HAP-1 (cell line): ENCODE results near the gene RETREG1.
"Not testable (repeated sequence)": the region's sequence is repeated elsewhere in the genome, so short reads cannot be mapped to it uniquely, and the experiment has no call there.

Source experiments
- DNase-seq, 2 experiments: peaks; one replicate each; pipeline ENCODE4 v3.0.0-alpha.2; 2016 to 2020; ENCODE audit warnings: low spot score in 2 of 2
- H3K27me3 ChIP-seq: fragments of 250-450 bp; sonication (Bioruptor Pico); 2 replicates; pipeline ENCODE4 v1.5.1; 2020; ENCODE audit warnings: low read depth, mild to moderate bottlenecking, moderate library complexity
- H3K36me3 ChIP-seq: fragments of 250-450 bp; sonication (Bioruptor Pico); replicated peaks from 2 replicates; pipeline ENCODE4 v1.5.1; 2020; ENCODE audit warnings: mild to moderate bottlenecking
- H3K4me1 ChIP-seq: fragments of 250-450 bp; sonication (Bioruptor Pico); 2 replicates; pipeline ENCODE4 v1.5.1; 2020; ENCODE audit warnings: mild to moderate bottlenecking
- H3K4me3 ChIP-seq: fragments of 250-450 bp; sonication (Bioruptor Pico); 2 replicates; pipeline ENCODE4 v1.5.1; 2020; ENCODE audit warnings: mild to moderate bottlenecking, moderate library complexity
- H3K9me3 ChIP-seq: fragments of 250-450 bp; sonication (Bioruptor Pico); 2 replicates; pipeline ENCODE4 v1.5.1; 2020; ENCODE audit warnings: mild to moderate bottlenecking, moderate library complexity
- in situ Hi-C: fragments of 300-500 bp; cut with MboI; formaldehyde crosslinking; loops from 3 replicates; pipeline ENCODE4 v1.14.3; 2020; ENCODE audit warnings: low sequenced_read_pairs, inconsistent platforms, mixed read lengths

RETREG1 gene

GRCh38 chr5:16484081-16484480, 132.7 kb downstream of the RETREG1 start:
- H3K27me3 ChIP-seq, result no peaks in the 10 kb centered on the region
- in situ Hi-C loops, result loop anchor here (25.0 kb wide), 1 partner anchor 178 kb away; no protein-coding TSS in a partner anchor
- DNase-seq, result no peak
- H3K9me3 ChIP-seq, result no peaks in the 10 kb centered on the region
- H3K4me1 ChIP-seq, result no peaks in the 10 kb centered on the region
- no peak overlapping the region for H3K4me3 ChIP-seq
- H3K36me3 ChIP-seq, result no peaks in the 10 kb centered on the region

- Histone ChIP-seq H3K36me3 (no peaks in the 10 kb centered on the region), H3K4me3 (no peak overlapping the region), H3K9me3 (no peaks in the 10 kb centered on the region), H3K27me3 (no peaks in the 10 kb centered on the region), H3K4me1 (no peaks in the 10 kb centered on the region)
- in situ Hi-C loops, result loop anchor here (25.0 kb wide), 1 partner anchor 179 kb away; no protein-coding TSS in a partner anchor
- DNase-seq, result no peak
Measured at GRCh38 chr5:16483361-16483760, 133.4 kb downstream of the RETREG1 start.

GRCh38 chr5:16482891-16483290, 133.9 kb downstream of the RETREG1 start:
- no peak for DNase-seq
- Histone ChIP-seq H3K9me3 (no peaks in the 10 kb centered on the region), H3K36me3 (no peaks in the 10 kb centered on the region), H3K4me3 (no peak overlapping the region), H3K27me3 (no peaks in the 10 kb centered on the region), H3K4me1 (no peaks in the 10 kb centered on the region)
- in situ Hi-C loops, result loop anchor here (25.0 kb wide), 1 partner anchor 179 kb away; no protein-coding TSS in a partner anchor

GRCh38 chr5:16480821-16481538, 135.8 kb downstream of the RETREG1 start:
- in situ Hi-C loops, result loop anchor here (25.0 kb wide), 1 partner anchor 181 kb away; no protein-coding TSS in a partner anchor
- no peak for DNase-seq
- no peaks in the 10 kb centered on the region for H3K9me3 ChIP-seq
- no peaks in the 10 kb centered on the region for H3K4me1 ChIP-seq
- H3K27me3 ChIP-seq, result no peaks in the 10 kb centered on the region
- no peak overlapping the region for H3K4me3 ChIP-seq
- H3K36me3 ChIP-seq, result no peaks in the 10 kb centered on the region; the same call in 1 of the 2 replicates

GRCh38 chr5:16480144-16480543, 136.7 kb downstream of the RETREG1 start:
- no peaks in the 10 kb centered on the region; the same call in 1 of the 2 replicates for H3K36me3 ChIP-seq
- in situ Hi-C loops, result loop anchor here (25.0 kb wide), 1 partner anchor 182 kb away; no protein-coding TSS in a partner anchor
- DNase-seq, result no peak
- no peaks in the 10 kb centered on the region for H3K4me1 ChIP-seq
- H3K27me3 ChIP-seq, result no peaks in the 10 kb centered on the region
- H3K9me3 ChIP-seq, result no peaks in the 10 kb centered on the region
- no peak overlapping the region for H3K4me3 ChIP-seq

GRCh38 chr5:16477541-16477940, 139.3 kb downstream of the RETREG1 start:
- H3K36me3 ChIP-seq, result no peaks in the 10 kb centered on the region; the same call in 1 of the 2 replicates
- DNase-seq, result no peak
- no peaks in the 10 kb centered on the region for H3K27me3 ChIP-seq
- H3K4me3 ChIP-seq, result no peak overlapping the region
- no peaks in the 10 kb centered on the region for H3K9me3 ChIP-seq
- in situ Hi-C loops, result loop anchor here (25.0 kb wide), 1 partner anchor 185 kb away; no protein-coding TSS in a partner anchor
- no peaks in the 10 kb centered on the region for H3K4me1 ChIP-seq

- H3K36me3 ChIP-seq, H3K9me3 ChIP-seq, H3K27me3 ChIP-seq, DNase-seq, H3K4me1 ChIP-seq, H3K4me3 ChIP-seq: not testable (repeated sequence)
- in situ Hi-C loops, result loop anchor here (25.0 kb wide), 1 partner anchor 186 kb away; no protein-coding TSS in a partner anchor
Measured at GRCh38 chr5:16476417-16476816, 140.4 kb downstream of the RETREG1 start.

- Histone ChIP-seq H3K36me3 (no peaks in the 10 kb centered on the region), H3K9me3 (no peaks in the 10 kb centered on the region), H3K4me3 (no peak overlapping the region), H3K27me3 (no peaks in the 10 kb centered on the region), H3K4me1 (peaks cover 2% of the 10 kb centered on the region; the same call in 1 of the 2 replicates)
- in situ Hi-C loops, result loop anchor here (25.0 kb wide), 1 partner anchor 741 kb away; the partner anchor contains the start of gene BASP1
- DNase-seq, result no peak
Measured at GRCh38 chr5:16471387-16471786, 145.4 kb downstream of the RETREG1 start.

GRCh38 chr5:16467363-16468219, 149.2 kb downstream of the RETREG1 start:
- Histone ChIP-seq H3K4me1 (peaks cover 9% of the 10 kb centered on the region), H3K27me3 (no peaks in the 10 kb centered on the region), H3K36me3 (peaks cover 14% of the 10 kb centered on the region), H3K4me3 (no peak overlapping the region), H3K9me3 (no peaks in the 10 kb centered on the region)
- in situ Hi-C loops, result loop anchor here (25.0 kb wide), 1 partner anchor 745 kb away; the partner anchor contains the start of gene BASP1
- DNase-seq, result no peak

GRCh38 chr5:16465544-16466432, 151.0 kb downstream of the RETREG1 start, which contains the start of gene ZNF622:
Gene ZNF622 (minus strand): TSS chr5:16465800. CDS start chr5:16465665, 135 bp downstream.
- Histone ChIP-seq H3K4me3 (peak within 1 kb of the TSS; percentile 96), H3K9me3 (no peaks in the 10 kb centered on the region), H3K27me3 (no peaks in the 10 kb centered on the region), H3K36me3 (peaks cover 33% of the 10 kb centered on the region), H3K4me1 (peaks cover 9% of the 10 kb centered on the region)
- peak; percentile 88 to 93 for DNase-seq
- in situ Hi-C loops, result loop anchor here (25.0 kb wide), 1 partner anchor 747 kb away; the partner anchor contains the start of gene BASP1

GRCh38 chr5:16464664-16465543, 151.9 kb downstream of the RETREG1 start:
- H3K27me3 ChIP-seq, result no peaks in the 10 kb centered on the region
- peaks cover 9% of the 10 kb centered on the region for H3K4me1 ChIP-seq
- no peaks in the 10 kb centered on the region for H3K9me3 ChIP-seq
- DNase-seq, result peak in 1 of 2 experiments; percentile 15
- in situ Hi-C loops, result loop anchor here (25.0 kb wide), 1 partner anchor 747 kb away; the partner anchor contains the start of gene BASP1
- peak overlapping the region; percentile 96 for H3K4me3 ChIP-seq
- peaks cover 38% of the 10 kb centered on the region for H3K36me3 ChIP-seq

GRCh38 chr5:16464231-16464630, 152.6 kb downstream of the RETREG1 start:
- peak overlapping the region; percentile 96 for H3K4me3 ChIP-seq
- H3K36me3 ChIP-seq, result peaks cover 45% of the 10 kb centered on the region
- no peaks in the 10 kb centered on the region for H3K9me3 ChIP-seq
- no peak for DNase-seq
- H3K27me3 ChIP-seq, result no peaks in the 10 kb centered on the region
- peaks cover 9% of the 10 kb centered on the region for H3K4me1 ChIP-seq
- in situ Hi-C loops, result loop anchor here (25.0 kb wide), 1 partner anchor 748 kb away; the partner anchor contains the start of gene BASP1
